Adrenal gland (tissue), 12 donors: ENCODE data around the gene RFPL1. TPM values are rescaled to one million over a fixed set of nuclear protein-coding genes. Genes with fewer than 3 reads are reported as not detected.

ENCODE experiments used
- DNase-seq, 7 donors: peaks; one replicate each; pipeline ENCODE4 v3.0.0-alpha.2; 2019 to 2020
- H3K27ac ChIP-seq, 5 donors: fragments of 200-600 bp; sonication (generic) in 4 of 5; 1 replicate in 3 of 5; 2 replicates in 2 of 5; pipeline versions ENCODE4 v1.5.1 to v1.8.0; 2016 to 2020; ENCODE audit warnings: mild to moderate bottlenecking in 1 of 5
- H3K27me3 ChIP-seq: fragments of 200-600 bp; 2 replicates; pipeline ENCODE4 v1.8.0; 2021
- H3K36me3 ChIP-seq, 2 donors: fragments of 200-600 bp; replicated peaks in 1 of 2; 1 replicate in 1 of 2; 2 replicates in 1 of 2; pipeline versions ENCODE4 v1.5.1 to v1.8.0; 2018 to 2022
- H3K4me1 ChIP-seq, 2 donors: fragments of 200-600 bp; replicated peaks in 1 of 2; 1 replicate in 1 of 2; 2 replicates in 1 of 2; pipeline versions ENCODE4 v1.5.1 to v1.8.0; 2018 to 2021
- H3K4me3 ChIP-seq, 4 donors: fragments of 200-600 bp; sonication (generic) in 3 of 4; one replicate each; pipeline ENCODE4 v1.5.1; 2016 to 2018
- H3K9me3 ChIP-seq, 3 donors: fragments of 200-600 bp; sonication (generic) in 1 of 3; replicated peaks in 1 of 3; 1 replicate in 2 of 3; 2 replicates in 1 of 3; pipeline versions ENCODE4 v1.5.1 to v1.8.0; 2016 to 2021
- CTCF ChIP-seq, 6 experiments: fragments of 450-650 bp in 4 of 6; fragments of 200-600 bp in 2 of 6; sonication (generic) in 1 of 6; IDR thresholded peaks; 1 replicate in 5 of 6; 2 replicates in 1 of 6; pipeline versions ENCODE4 v1.5.1 to v1.8.0; 2016 to 2021; ENCODE audit warnings: antibody characterized with exemption in 6 of 6, mild to moderate bottlenecking in 2 of 6, moderate library complexity in 1 of 6
- POLR2A ChIP-seq, 2 donors: fragments of 450-650 bp; IDR thresholded peaks; one replicate each; pipeline ENCODE4 v1.6.1; 2017; ENCODE audit warnings: antibody characterized with exemption in 2 of 2, mild to moderate bottlenecking in 2 of 2, moderate library complexity in 1 of 2
- WGBS, 4 donors: extraction: QIAGEN DNeasy Blood & Tissue Kit in 2 of 4; methylation state at CpG; one replicate each; pipeline versions ENCODE4 v1.1.5 to v1.1.7; 2013 to 2017; 5-methylcytosine and 5-hydroxymethylcytosine counted together
- intact Hi-C, 2 donors: fragments of 100-400 bp; cut with DNase I; formaldehyde crosslinking; loops; one replicate each; pipeline versions ENCODE4 v1.14.1 to v1.15.0; 2022 to 2023
- polyA plus RNA-seq, 3 donors: library from polyadenylated mRNA; stranded (reverse); fragments of 200-250 nt in 2 of 3; fragments of 350-450 nt in 1 of 3; fragmentation: Illumina TruSeq in 1 of 3; extraction: RNeasy Lipid Tissue Mini Kit (QIAGEN cat#74804) in 1 of 3; gene quantifications; one replicate each; pipeline ENCODE4 v1.2.3, GENCODE V29; 2013 to 2014
- total RNA-seq, 9 donors: library from RNA; depleted of rRNA in 4 of 9; stranded (reverse); fragments of >200 nt in 4 of 9; fragments of 120-200 nt in 1 of 9; fragmentation: NEBNext Ultra II Directional in 1 of 9; extraction: Animal tissue kit (Norgen Biotek cat#: 25700) in 1 of 9; gene quantifications; one replicate each; pipeline versions ENCODE4 v1.1.0 to v1.2.4, GENCODE V29; 2013 to 2023
- donor health status: healthy with polysubstance abuse.
- donor health status: Bipolar disorder and iron deficiency.
- donor health status: DM: yes; HTN: yes; CAD: no.
- donor health status: DM: no; HTN: no; CAD: no.
- donor health status: DM: no; HTN: no; CAD: no.
- donor health status: DM: yes; HTN: yes; CAD: no.

The RFPL1 gene
- total and polyA plus RNA-seq, 12 donors, result not detected

GRCh38 chr22:29464581-29464980 lies 26.2 kb downstream of the RFPL1 start:
- H3K27me3 ChIP-seq, result no peaks in the 10 kb centered on the region
- H3K27ac ChIP-seq, result no peak overlapping the region
- WGBS, 4 donors, result 86 to 88% (median 86%) methylated on average over 4 to 7 of the region's 7 CpGs
- no peak for DNase-seq
- TF ChIP-seq CTCF (IDR thresholded peaks at IDR 0.05) (no peak), POLR2A (IDR thresholded peaks at IDR 0.05) (no peak)
- no peaks in the 10 kb centered on the region for H3K9me3 ChIP-seq
- no peak overlapping the region for H3K4me3 ChIP-seq
- intact Hi-C loops, result no loop called here
- H3K4me1 ChIP-seq, result no peaks in the 10 kb centered on the region
- H3K36me3 ChIP-seq, result no peaks in the 10 kb centered on the region

- H3K36me3 ChIP-seq, result peaks cover 0 to 14% of the 10 kb centered on the region in 2 donors
- no peak for DNase-seq
- no peak overlapping the region for H3K4me3 ChIP-seq
- WGBS, 4 donors, result 75 to 88% (median 80%) methylated on average over 6 to 9 of the region's 9 CpGs
- H3K4me1 ChIP-seq, result no peaks in the 10 kb centered on the region
- H3K9me3 ChIP-seq, result no peaks in the 10 kb centered on the region
- no peak for TF ChIP-seq CTCF (IDR thresholded peaks at IDR 0.05)
- TF ChIP-seq POLR2A (IDR thresholded peaks at IDR 0.05), result no peak
- intact Hi-C loops, result no loop called here
- H3K27ac ChIP-seq, result no peak overlapping the region
- no peaks in the 10 kb centered on the region for H3K27me3 ChIP-seq
Observed at GRCh38 chr22:29469755-29470154, 31.4 kb downstream of the RFPL1 start.

- Histone ChIP-seq H3K27ac (no peak overlapping the region), H3K4me1 (no peaks in the 10 kb centered on the region), H3K36me3 (peaks cover 0 to 14% of the 10 kb centered on the region in 2 donors), H3K4me3 (peak overlapping the region in 1 of 4 donors; percentile 6), H3K9me3 (no peaks in the 10 kb centered on the region), H3K27me3 (no peaks in the 10 kb centered on the region)
- 48 to 72% (median 60%) methylated on average over 17 to 54 of the region's 54 CpGs for WGBS, 4 donors
- intact Hi-C loops, result no loop called here
- TF ChIP-seq POLR2A (IDR thresholded peaks at IDR 0.05) (no peak), CTCF (IDR thresholded peaks at IDR 0.05) (peak; percentile 35 to 70 (median 52))
- peak in 5 of 7 donors; percentile 32 to 65 (median 35) for DNase-seq
Observed at GRCh38 chr22:29470159-29470855, 31.9 kb downstream of the RFPL1 start.

- 72 to 87% (median 85%) methylated on average over 5 of the region's 5 CpGs for WGBS, 4 donors
- intact Hi-C loops, result no loop called here
- Histone ChIP-seq H3K27ac (no peak overlapping the region), H3K4me1 (peaks cover 3 to 7% of the 10 kb centered on the region in 2 donors), H3K9me3 (no peaks in the 10 kb centered on the region), H3K27me3 (no peaks in the 10 kb centered on the region), H3K4me3 (no peak overlapping the region), H3K36me3 (peaks cover 0 to 14% of the 10 kb centered on the region in 2 donors)
- no peak for DNase-seq
- TF ChIP-seq POLR2A (IDR thresholded peaks at IDR 0.05), result no peak
- TF ChIP-seq CTCF (IDR thresholded peaks at IDR 0.05), result no peak
Observed at GRCh38 chr22:29473001-29473400, 34.6 kb downstream of the RFPL1 start.
